IMR-90 (cell line): Measurements from ENCODE around the gene CTNS. TPM values are rescaled to one million over a fixed set of nuclear protein-coding genes. Genes with fewer than 3 reads are reported as not detected.

Source experiments
- ATAC-seq: fragments of 200-7000 bp; cut with Tn5 transposase; 2 replicates; pipeline ENCODE4 v1.9.1; 2020; ENCODE audit warnings: low read depth, mild to moderate bottlenecking, moderate library complexity
- BruUV-seq: library from RNA; stranded (reverse); fragments of 400-500 nt; replicated peaks from 2 replicates; lab custom pipeline; 2021; lab: Mats Ljungman, UMichigan
- CTCF ChIA-PET: fragments of 300-600 bp; formaldehyde crosslinking; extraction: SDS; loops from one replicate; lab custom pipeline; 2021; ENCODE audit warnings: antibody characterized with exemption; lab: Yijun Ruan, JAX
- POLR2A ChIA-PET: fragments of 300-600 bp; sonication (Branson Sonifier 250); formaldehyde crosslinking; loops from one replicate; lab custom pipeline; 2022; ENCODE audit warnings: antibody characterized with exemption; ENCODE audit not compliant: unreplicated experiment; lab: Charles Lee
- DNase-seq: peaks from one replicate; pipeline ENCODE4 v3.0.0; 2013
- H2AFZ ChIP-seq: replicated peaks from 2 replicates; pipeline ENCODE3; 2013; ENCODE audit warnings: low read length, mild to moderate bottlenecking; ENCODE audit not compliant: poor library complexity
- H2AK5ac ChIP-seq: 2 replicates; pipeline ENCODE4 v1.6.1; 2013; ENCODE audit warnings: low read depth, low read length, inconsistent platforms
- H2AK9ac ChIP-seq: replicated peaks from 2 replicates; pipeline ENCODE3; 2013; ENCODE audit warnings: mild to moderate bottlenecking, low read depth, low read length, moderate library complexity; ENCODE audit not compliant: poor library complexity
- H2BK120ac ChIP-seq: 2 replicates; pipeline ENCODE4 v1.6.1; 2013; ENCODE audit warnings: low read depth, low read length, inconsistent platforms
- H2BK15ac ChIP-seq: 3 replicates; pipeline ENCODE4 v1.6.1; 2013; ENCODE audit warnings: low read depth, low read length, inconsistent platforms
- H2BK20ac ChIP-seq: 2 replicates; pipeline ENCODE4 v1.6.1; 2013; ENCODE audit warnings: low read depth, mild to moderate bottlenecking, inconsistent platforms, low read length, moderate library complexity
- H2BK5ac ChIP-seq: 2 replicates; pipeline ENCODE4 v1.6.1; 2013; ENCODE audit warnings: mild to moderate bottlenecking, low read depth, low read length, inconsistent platforms; ENCODE audit not compliant: poor library complexity, severe bottlenecking
- H3K14ac ChIP-seq: replicated peaks from 2 replicates; pipeline ENCODE4 v1.6.1; 2013; ENCODE audit warnings: low read depth, low read length, inconsistent platforms
- H3K18ac ChIP-seq: 2 replicates; pipeline ENCODE4 v1.6.1; 2013; ENCODE audit warnings: low read depth, low read length, control low read depth
- H3K23ac ChIP-seq: 2 replicates; pipeline ENCODE4 v1.6.1; 2013; ENCODE audit warnings: low read depth, low read length, inconsistent platforms
- H3K27ac ChIP-seq: 2 replicates; pipeline ENCODE4 v1.5.1; 2013; ENCODE audit warnings: mild to moderate bottlenecking, control low read depth, low read length; ENCODE audit not compliant: insufficient read depth
- H3K27me3 ChIP-seq: 2 replicates; pipeline ENCODE4 v1.6.1; 2013; ENCODE audit warnings: low read length; ENCODE audit not compliant: control insufficient read depth, insufficient read depth
- H3K36me3 ChIP-seq: 2 replicates; pipeline ENCODE4 v1.6.1; 2013; ENCODE audit warnings: low read length, mixed read lengths; ENCODE audit not compliant: control insufficient read depth, insufficient read depth
- H3K4ac ChIP-seq: 2 replicates; pipeline ENCODE4 v1.6.1; 2013; ENCODE audit warnings: low read depth, low read length, inconsistent platforms
- H3K4me1 ChIP-seq: 2 replicates; pipeline ENCODE4 v1.6.1; 2013; ENCODE audit warnings: low read length, mixed read lengths; ENCODE audit not compliant: control insufficient read depth, insufficient read depth
- H3K4me2 ChIP-seq: 2 replicates; pipeline ENCODE4 v1.6.1; 2013; ENCODE audit warnings: low read depth, mild to moderate bottlenecking, control low read depth, low read length, moderate library complexity
- H3K4me3 ChIP-seq: 2 replicates; pipeline ENCODE4 v1.5.1; 2013; ENCODE audit warnings: low read depth, mild to moderate bottlenecking, control low read depth, low read length, moderate library complexity; ENCODE audit not compliant: insufficient read depth
- H3K56ac ChIP-seq: 2 replicates; pipeline ENCODE4 v1.6.1; 2013; ENCODE audit warnings: low read length, inconsistent platforms; ENCODE audit not compliant: insufficient read depth; ENCODE audit errors: extremely low read depth
- H3K79me1 ChIP-seq, 2 experiments: 2 replicates each; pipeline ENCODE4 v1.6.1; 2013; ENCODE audit warnings: low read length in 2 of 2, inconsistent platforms in 1 of 2, low read depth in 1 of 2
- H3K9ac ChIP-seq: 2 replicates; pipeline ENCODE4 v1.6.1; 2013; ENCODE audit warnings: low read depth, low read length, control low read depth
- H3K9me1 ChIP-seq: 2 replicates; pipeline ENCODE4 v1.6.1; 2013; ENCODE audit warnings: low read length, inconsistent platforms; ENCODE audit not compliant: insufficient read depth
- H3K9me3 ChIP-seq: 2 replicates; pipeline ENCODE4 v1.6.1; 2013; ENCODE audit warnings: low read length; ENCODE audit not compliant: control insufficient read depth, insufficient read depth
- H4K20me1 ChIP-seq: 2 replicates; pipeline ENCODE4 v1.6.1; 2013; ENCODE audit warnings: low read length, inconsistent platforms; ENCODE audit not compliant: insufficient read depth
- H4K5ac ChIP-seq: 2 replicates; pipeline ENCODE4 v1.6.1; 2013; ENCODE audit warnings: mild to moderate bottlenecking, low read depth, low read length, control low read depth
- H4K8ac ChIP-seq, 2 experiments: 2 replicates each; pipeline ENCODE4 v1.6.1; 2013; ENCODE audit warnings: low read depth in 2 of 2, low read length in 2 of 2, control low read depth in 1 of 2, inconsistent platforms in 1 of 2
- H4K91ac ChIP-seq: 2 replicates; pipeline ENCODE4 v1.6.1; 2013; ENCODE audit warnings: low read depth, low read length, inconsistent platforms; ENCODE audit not compliant: insufficient read depth
- CHD1 ChIP-seq: IDR thresholded peaks from 2 replicates; pipeline ENCODE4 v1.6.1; 2012; ENCODE audit warnings: low read depth, low read length, improper control_type of control experiment
- FOS ChIP-seq: fragments of 150-350 bp; IDR thresholded peaks from 2 replicates; pipeline ENCODE4 v1.6.1; 2016; ENCODE audit warnings: low read depth, low read length
- RAD21 ChIP-seq: IDR thresholded peaks from 2 replicates; pipeline ENCODE4 v1.6.1; 2012; ENCODE audit warnings: low read length, improper control_type of control experiment
- SMC3 ChIP-seq: fragments of 150-350 bp; IDR thresholded peaks from 2 replicates; pipeline ENCODE4 v1.6.1; 2016; ENCODE audit warnings: low read depth, mild to moderate bottlenecking, antibody characterized with exemption, low read length, moderate library complexity
- WGBS, 2 experiments: methylation state at CpG; one replicate each; pipeline versions ENCODE4 v1.1.5 to v1.1.7; 2013; ENCODE audit warnings: missing lambda C conversion rate in 2 of 2; ENCODE audit not compliant: insufficient read length in 1 of 2; ENCODE audit errors: extremely low coverage in 2 of 2; 5-methylcytosine and 5-hydroxymethylcytosine counted together
- dilution Hi-C: fragments of 300-500 bp; cut with HindIII; formaldehyde crosslinking; loops from one replicate; pipeline ENCODE4 v1.14.3; 2018; ENCODE audit warnings: low sequenced_read_pairs; ENCODE audit not compliant: unreplicated experiment
- in situ Hi-C: fragments of 300-500 bp; cut with MboI; formaldehyde crosslinking; loops from 3 replicates; pipeline ENCODE4 v1.14.3; 2019; ENCODE audit warnings: low sequenced_read_pairs, inconsistent platforms, mixed read lengths
- intact Hi-C: fragments of 100-400 bp; cut with micrococcal nuclease; formaldehyde crosslinking; loops from 2 replicates; pipeline ENCODE4 v1.10.0; 2022
- polyA plus RNA-seq, 3 experiments: library from polyadenylated mRNA; depleted of rRNA; stranded (reverse); fragments of >200 nt; gene quantifications; 2 replicates each; pipeline ENCODE4 v1.2.3, GENCODE V29; 2012; ENCODE audit warnings: low replicate concordance in 1 of 3
- total RNA-seq: library from RNA; depleted of rRNA; stranded (reverse); fragments of >200 nt; gene quantifications from 2 replicates; pipeline ENCODE4 v1.2.3, GENCODE V29; 2012

Gene CTNS
- total and polyA plus RNA-seq, 2 of the 4 experiments (the other 2 are of a cell fraction), result 4.7 to 5.3 TPM

- Histone ChIP-seq H3K27ac (no peak overlapping the region), H3K79me1 (no peaks in the 10 kb centered on the region), H4K5ac (no peak overlapping the region), H2BK120ac (no peak overlapping the region), H3K18ac (no peak overlapping the region), H2BK5ac (no peak overlapping the region), H3K9me1 (no peaks in the 10 kb centered on the region; the same call in 1 of the 2 replicates), H3K9ac (no peak overlapping the region), H3K4me2 (no peak overlapping the region), H3K56ac (no peak overlapping the region), H3K4ac (no peak overlapping the region), H2AFZ (no peak overlapping the region), H3K14ac (no peak overlapping the region), H3K27me3 (no peaks in the 10 kb centered on the region), H3K4me1 (peaks cover 2% of the 10 kb centered on the region; the same call in 1 of the 2 replicates), H2BK20ac (no peak overlapping the region), H2BK15ac (no peak overlapping the region), H3K36me3 (peaks cover 2% of the 10 kb centered on the region; the same call in 1 of the 2 replicates), H4K91ac (no peak overlapping the region), H2AK9ac (peak overlapping the region; percentile 24), H4K20me1 (no peaks in the 10 kb centered on the region), H3K9me3 (no peaks in the 10 kb centered on the region), H3K4me3 (no peak overlapping the region), H2AK5ac (no peak overlapping the region), H4K8ac (no peak overlapping the region), H3K23ac (no peak overlapping the region)
- 80% methylated on average over 1 of the region's 15 CpGs; no CpG with 5 or more reads in 1 of the 2 experiments for WGBS, 2 experiments
- CTCF ChIA-PET, result interaction anchor here (0.8 kb wide), 1 partner anchor 10 kb away, joined by 3 read pairs; no protein-coding TSS in a partner anchor
- DNase-seq, result no peak
- in situ Hi-C loops (no loop called here), dilution Hi-C loops (no loop called here), intact Hi-C loops (no loop called here)
- BruUV-seq, result no TSS peak
- POLR2A ChIA-PET, result no interaction called here
- no peak for ATAC-seq
- TF ChIP-seq RAD21, result no peak
- TF ChIP-seq FOS, result no peak
- TF ChIP-seq SMC3, result no peak
- no peak for TF ChIP-seq CHD1
Measured at GRCh38 chr17:3592216-3592860, 44.2 kb upstream of the CTNS start.
